Esophagus muscularis mucosa (tissue), 3 donors: ENCODE data around the gene WNT10A.

ENCODE experiments used
- POLR2A ChIP-seq: fragments of 450-650 bp; IDR thresholded peaks from one replicate; pipeline ENCODE4 v1.6.1; 2017; ENCODE audit warnings: antibody characterized with exemption, moderate library complexity, mild to moderate bottlenecking, low read depth
- POLR2AphosphoS5 ChIP-seq, 2 donors: sonication (generic); formaldehyde crosslinking; IDR thresholded peaks; one replicate each; pipeline ENCODE4 v1.6.1; 2017; ENCODE audit warnings: antibody characterized with exemption in 2 of 2
- TF ChIP-seq, protein P1 (sequence below), 3 experiments: fragments of 200-600 bp in 2 of 3; fragments of 450-650 bp in 1 of 3; sonication (generic) in 2 of 3; IDR thresholded peaks; one replicate each; pipeline ENCODE4 v1.5.1; 2017 to 2019; ENCODE audit warnings: antibody characterized with exemption in 3 of 3, mild to moderate bottlenecking in 2 of 3, moderate library complexity in 1 of 3

DNA sequence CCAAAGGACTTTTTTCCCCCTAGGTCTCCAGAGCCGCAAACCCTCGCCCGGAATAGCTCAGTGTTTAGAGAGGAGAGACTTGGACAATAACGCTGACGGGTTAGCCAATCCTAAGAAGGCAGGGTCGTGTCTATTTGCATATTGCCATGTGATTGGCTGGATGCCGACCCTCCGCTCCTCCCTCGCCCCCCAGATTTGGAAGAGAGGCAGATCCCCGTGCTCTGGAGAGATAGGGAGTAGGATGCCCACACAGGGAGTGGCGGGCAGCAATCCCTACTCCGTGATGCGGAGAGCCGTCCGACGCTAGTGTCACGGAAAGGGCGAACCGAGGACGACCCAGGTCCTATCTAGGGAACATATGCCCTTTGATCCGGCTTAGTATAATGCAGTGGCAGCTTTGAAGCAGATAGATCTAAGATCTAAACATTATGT lies 19.7 kb upstream of the WNT10A start:
- TF ChIP-seq POLR2A = no peak
- TF ChIP-seq, protein P1, sequence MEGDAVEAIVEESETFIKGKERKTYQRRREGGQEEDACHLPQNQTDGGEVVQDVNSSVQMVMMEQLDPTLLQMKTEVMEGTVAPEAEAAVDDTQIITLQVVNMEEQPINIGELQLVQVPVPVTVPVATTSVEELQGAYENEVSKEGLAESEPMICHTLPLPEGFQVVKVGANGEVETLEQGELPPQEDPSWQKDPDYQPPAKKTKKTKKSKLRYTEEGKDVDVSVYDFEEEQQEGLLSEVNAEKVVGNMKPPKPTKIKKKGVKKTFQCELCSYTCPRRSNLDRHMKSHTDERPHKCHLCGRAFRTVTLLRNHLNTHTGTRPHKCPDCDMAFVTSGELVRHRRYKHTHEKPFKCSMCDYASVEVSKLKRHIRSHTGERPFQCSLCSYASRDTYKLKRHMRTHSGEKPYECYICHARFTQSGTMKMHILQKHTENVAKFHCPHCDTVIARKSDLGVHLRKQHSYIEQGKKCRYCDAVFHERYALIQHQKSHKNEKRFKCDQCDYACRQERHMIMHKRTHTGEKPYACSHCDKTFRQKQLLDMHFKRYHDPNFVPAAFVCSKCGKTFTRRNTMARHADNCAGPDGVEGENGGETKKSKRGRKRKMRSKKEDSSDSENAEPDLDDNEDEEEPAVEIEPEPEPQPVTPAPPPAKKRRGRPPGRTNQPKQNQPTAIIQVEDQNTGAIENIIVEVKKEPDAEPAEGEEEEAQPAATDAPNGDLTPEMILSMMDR (IDR thresholded peaks at IDR 0.05) = no peak
- peak in 1 of 2 donors; percentile 67 for TF ChIP-seq POLR2AphosphoS5 (IDR thresholded peaks at IDR 0.05)
